ENCODE data around the gene ARHGAP8.
"Not testable (repeated sequence)": the region's sequence is repeated elsewhere in the genome, so short reads cannot be mapped to it uniquely, and the experiment has no call there.

Gene ARHGAP8

GRCh38 chr22:44776605-44777363 lies 24.4 kb downstream of the ARHGAP8 start:
- DNase-seq, result no peak

- DNase-seq, result no peak
Measured at GRCh38 chr22:44777364-44777755, 25.0 kb downstream of the ARHGAP8 start.

- DNase-seq, result no peak
Measured at GRCh38 chr22:44780876-44781449, 28.6 kb downstream of the ARHGAP8 start.

GRCh38 chr22:44782363-44782963 lies 30.1 kb downstream of the ARHGAP8 start:
- no peak for DNase-seq

- DNase-seq, result no peak
Measured at GRCh38 chr22:44783091-44783490, 30.7 kb downstream of the ARHGAP8 start.

- DNase-seq, result no peak
Measured at GRCh38 chr22:44783581-44783980, 31.2 kb downstream of the ARHGAP8 start.

GRCh38 chr22:44786136-44786535 lies 33.8 kb downstream of the ARHGAP8 start:
- no peak for DNase-seq

- DNase-seq, result no peak
Measured at GRCh38 chr22:44786610-44787009, 34.2 kb downstream of the ARHGAP8 start.

GRCh38 chr22:44787832-44788231 lies 35.5 kb downstream of the ARHGAP8 start:
- no peak for DNase-seq

GRCh38 chr22:44793106-44793505 lies 40.7 kb downstream of the ARHGAP8 start:
- DNase-seq, result no peak

GRCh38 chr22:44793506-44794172 lies 41.3 kb downstream of the ARHGAP8 start:
- no peak for DNase-seq

GRCh38 chr22:44795701-44796630 lies 43.6 kb downstream of the ARHGAP8 start:
- no peak for DNase-seq

- DNase-seq, result peak; percentile 31
Measured at GRCh38 chr22:44797181-44797725, 44.9 kb downstream of the ARHGAP8 start.

- no peak for DNase-seq
Measured at GRCh38 chr22:44799077-44799945, 46.9 kb downstream of the ARHGAP8 start.

GRCh38 chr22:44799946-44800634 lies 47.7 kb downstream of the ARHGAP8 start:
- DNase-seq, result not testable (repeated sequence)

GRCh38 chr22:44801476-44801875 lies 49.1 kb downstream of the ARHGAP8 start:
- no peak for DNase-seq

- no peak for DNase-seq
Measured at GRCh38 chr22:44802071-44802700, 49.8 kb downstream of the ARHGAP8 start.

- DNase-seq, result no peak
Measured at GRCh38 chr22:44802956-44803355, 50.6 kb downstream of the ARHGAP8 start.

GRCh38 chr22:44804327-44804726 lies 52.0 kb downstream of the ARHGAP8 start:
- no peak for DNase-seq

- DNase-seq, result no peak
Measured at GRCh38 chr22:44805711-44806110, 53.3 kb downstream of the ARHGAP8 start.

Measured in midbrain (tissue), 1 donor.